GM10266 (cell line): ENCODE measurements around the gene ZDHHC11.
"Not testable (repeated sequence)": the region's sequence is repeated elsewhere in the genome, so short reads cannot be mapped to it uniquely, and the experiment has no call there.

Experiments used
- DNase-seq: peaks from one replicate; pipeline ENCODE4 v3.0.0; 2012; ENCODE audit errors: extremely low spot score
- TF ChIP-seq, protein P1 (sequence below): IDR thresholded peaks from 2 replicates; pipeline ENCODE4 v1.5.1; 2012; ENCODE audit warnings: mild to moderate bottlenecking, low read depth; ENCODE audit not compliant: control insufficient read depth, insufficient read depth; ENCODE audit errors: missing control alignments

Gene ZDHHC11

DNA sequence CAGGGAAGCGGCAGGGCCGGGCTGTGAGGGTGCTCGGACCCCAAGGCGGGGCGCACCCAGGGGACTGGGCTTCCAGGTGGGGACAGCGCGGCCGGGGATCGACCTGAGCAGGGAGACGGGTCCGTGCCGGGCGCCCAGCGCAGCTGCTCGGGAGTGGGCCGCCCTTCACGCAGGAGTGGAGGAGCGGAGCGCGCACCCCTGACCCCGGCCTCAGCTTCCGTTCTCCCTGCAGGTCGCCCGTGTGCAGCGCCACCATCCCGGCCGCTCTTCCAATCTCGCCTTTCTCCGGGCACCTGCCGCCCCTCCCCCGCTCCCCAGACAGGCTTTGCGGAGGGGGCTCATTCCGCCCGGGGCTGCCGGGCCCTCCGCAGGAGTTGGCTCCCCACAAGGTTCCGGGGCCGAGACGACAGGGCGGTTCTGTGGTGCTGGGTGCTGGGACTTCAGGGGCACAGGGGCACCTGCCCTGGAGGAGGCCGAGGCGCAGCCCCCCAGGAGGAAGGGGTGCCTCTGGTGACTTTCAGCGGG lies 65.5 kb downstream of the ZDHHC11 start:
- DNase-seq: peak; percentile 4

DNA sequence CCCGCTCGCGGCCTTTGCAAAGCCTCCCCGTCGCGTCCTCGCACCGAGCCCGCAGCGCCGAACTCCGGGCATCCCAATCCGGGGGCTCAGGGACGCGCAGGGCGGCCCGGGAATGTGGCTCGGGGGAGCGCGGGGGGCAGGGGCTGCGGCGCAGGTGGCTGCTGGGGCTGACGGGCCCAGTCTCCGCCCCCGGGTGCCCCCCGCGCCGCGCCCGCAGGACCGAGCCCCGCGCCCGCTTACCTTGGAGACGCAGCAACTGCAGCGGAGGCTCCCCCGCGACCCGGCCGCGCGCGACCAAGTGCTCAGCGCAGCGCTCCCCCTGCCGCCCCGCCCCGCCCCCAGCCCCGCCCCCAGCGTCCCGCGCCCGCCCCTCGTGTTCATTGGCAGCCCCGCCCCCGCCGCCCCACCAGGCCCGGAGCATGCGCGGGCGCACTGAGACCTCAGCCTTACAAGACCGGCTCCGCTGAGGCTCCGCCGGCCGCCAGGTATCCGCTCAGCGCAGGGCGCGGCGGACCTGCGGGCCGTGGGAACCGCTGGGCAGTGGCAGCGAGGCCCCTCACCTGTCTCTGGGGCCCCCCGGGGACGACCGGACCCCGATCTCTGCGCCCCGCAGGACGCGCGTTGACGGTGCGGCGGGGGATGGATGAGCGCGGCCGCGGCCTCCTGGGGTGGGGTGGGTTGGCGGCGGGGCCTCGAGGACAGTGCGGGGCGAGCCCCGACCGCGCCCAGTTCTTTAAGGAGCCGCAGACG lies 66.2 kb downstream of the ZDHHC11 start, which contains the start of gene ZDHHC11B:
Gene ZDHHC11B (minus strand): TSS at position 302 of the 750 bp plus-strand sequence. CDS start 17,810 bp downstream, outside the sequence.
- peak; percentile 96 for DNase-seq

DNA sequence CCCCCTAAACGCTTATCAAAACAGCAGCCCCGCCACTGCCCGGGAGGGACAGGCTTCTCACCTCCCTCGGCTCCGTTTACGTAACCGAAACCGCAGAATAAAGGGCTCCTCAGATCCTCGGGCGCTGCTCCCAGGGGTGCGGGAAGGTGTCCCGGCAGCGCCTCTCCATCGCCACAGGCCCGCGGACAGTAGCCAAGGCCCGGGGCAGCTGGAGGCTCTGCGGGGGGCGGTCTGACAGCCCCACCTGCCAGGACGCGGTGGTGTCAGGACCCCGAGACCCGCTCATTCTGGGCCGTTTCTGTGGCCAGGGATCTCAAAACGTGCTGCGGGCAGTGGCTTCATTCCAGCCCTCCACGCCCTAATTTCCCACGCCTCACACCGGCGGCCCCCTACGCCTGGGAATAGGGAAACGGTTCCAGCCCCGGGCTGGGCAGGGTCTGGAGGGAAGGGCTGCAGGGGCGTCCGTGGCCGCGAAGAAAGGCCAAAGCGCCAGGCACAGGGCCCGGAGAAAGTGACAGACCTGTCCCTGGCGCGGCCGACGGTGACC lies 66.8 kb downstream of the ZDHHC11 start:
- DNase-seq: peak; percentile 8

DNA sequence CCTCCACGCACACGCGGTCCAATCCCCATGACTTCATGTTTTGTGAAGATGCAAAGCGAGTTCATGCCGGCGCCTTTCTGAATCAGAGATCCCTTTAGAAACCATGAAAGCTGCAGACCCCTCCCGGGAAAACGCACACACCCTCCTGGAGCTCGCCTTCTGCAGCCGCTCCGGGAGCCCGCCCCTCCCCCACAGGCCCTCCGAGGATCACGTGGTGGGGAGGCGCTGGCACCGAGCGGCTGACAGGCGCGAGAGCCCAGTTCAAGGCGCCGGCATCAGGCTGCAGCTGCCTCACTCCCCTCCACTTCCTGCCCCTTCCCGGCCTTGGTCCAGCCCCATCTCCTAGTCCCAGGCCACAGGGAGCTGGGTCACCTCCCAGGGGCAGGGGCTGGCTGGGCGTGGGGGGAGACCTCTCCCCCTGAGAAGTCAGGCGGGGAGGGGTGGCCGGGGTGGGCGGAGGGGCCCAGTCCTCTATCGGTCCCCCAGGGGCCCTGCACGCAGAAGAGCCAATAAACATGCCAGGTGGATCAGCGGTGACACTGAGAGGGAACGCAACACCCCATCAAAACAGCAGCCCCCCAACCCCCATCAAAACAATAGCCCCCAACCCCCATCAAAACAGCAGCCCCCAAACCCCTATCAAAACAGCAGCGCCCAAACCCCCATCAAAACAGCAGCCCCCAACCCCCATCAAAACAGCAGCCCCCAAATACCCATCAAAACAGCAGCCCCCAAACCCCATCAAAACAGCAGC lies 67.6 kb downstream of the ZDHHC11 start:
- DNase-seq: not testable (repeated sequence)

DNA sequence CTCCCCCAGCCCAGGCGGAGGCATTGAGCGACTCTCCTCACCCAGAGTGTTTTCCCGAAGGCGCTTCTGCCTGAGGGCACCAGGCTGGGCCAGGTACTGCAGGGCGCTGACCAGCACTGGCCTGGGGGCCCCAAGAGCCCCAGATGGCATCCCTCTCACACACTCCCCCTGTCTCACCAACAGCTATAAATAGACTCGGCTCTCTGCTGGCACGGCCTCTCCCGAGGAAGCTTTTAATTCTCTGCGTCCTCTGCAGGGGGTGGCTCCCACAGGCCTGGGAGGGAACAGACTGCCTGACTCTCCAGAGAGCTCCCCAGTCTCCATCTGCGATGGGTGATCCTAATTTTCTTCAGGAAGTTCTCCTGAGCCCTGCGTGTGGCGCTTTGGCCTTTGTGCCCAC lies 68.4 kb downstream of the ZDHHC11 start:
- DNase-seq: not testable (repeated sequence)

DNA sequence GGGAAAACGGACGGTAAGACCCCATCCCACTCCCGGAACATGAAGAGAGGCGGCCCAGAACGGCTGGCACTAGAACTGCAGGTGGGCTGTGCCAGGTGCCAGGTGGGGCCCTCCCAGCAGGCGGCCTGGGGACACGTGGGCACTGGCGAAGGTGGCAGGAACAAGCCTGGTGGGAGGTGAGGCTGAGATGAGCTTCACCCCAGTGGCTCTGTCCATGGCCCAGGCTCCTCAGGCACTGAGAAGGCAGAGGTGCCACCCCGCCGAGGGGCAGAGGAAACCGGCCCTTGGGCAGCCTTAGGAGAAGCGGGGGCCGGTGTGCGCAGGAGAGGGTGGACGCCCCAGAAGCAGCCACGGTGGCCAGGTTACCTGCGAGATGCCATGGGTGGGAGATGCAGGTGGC lies 70.2 kb downstream of the ZDHHC11 start:
- DNase-seq: not testable (repeated sequence)

DNA sequence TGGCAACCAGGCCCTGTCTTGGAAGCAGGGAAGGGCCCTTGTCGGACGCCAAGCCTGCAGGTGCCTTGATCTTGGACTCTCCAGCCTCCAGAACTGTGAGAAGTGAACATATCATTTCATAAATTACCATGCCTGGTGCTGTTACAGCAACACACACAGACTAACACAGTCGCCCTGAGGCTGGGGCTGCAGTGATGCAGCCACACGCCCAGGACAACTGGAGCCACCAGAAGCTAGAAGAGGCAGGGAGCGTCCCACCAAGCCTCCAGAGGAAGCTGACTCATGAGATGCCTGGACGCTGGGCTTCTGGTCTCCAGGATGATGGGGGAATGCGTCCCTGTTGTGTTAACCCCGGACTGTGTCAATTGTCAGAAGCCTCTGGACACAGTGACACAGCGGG lies 71.8 kb downstream of the ZDHHC11 start:
- DNase-seq: not testable (repeated sequence)

DNA sequence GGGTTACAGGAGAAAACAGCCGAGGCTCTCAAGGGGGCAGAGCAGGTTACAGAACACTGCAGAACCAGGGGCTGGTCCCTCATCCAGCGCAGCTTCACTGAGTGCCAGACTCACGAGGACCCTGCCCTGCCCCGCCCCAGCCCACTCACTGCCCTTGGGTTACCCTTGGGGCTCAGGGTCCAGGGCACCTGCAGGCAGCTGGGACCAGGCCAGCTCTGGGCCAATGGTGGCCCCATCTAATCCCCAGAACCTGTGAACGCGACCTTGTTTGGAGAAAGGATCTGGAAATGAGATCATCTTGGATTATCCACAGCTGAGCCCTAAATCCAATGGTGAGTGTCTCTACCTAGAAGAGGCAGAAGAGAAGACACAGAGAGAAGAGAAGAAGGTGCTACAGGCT lies 72.4 kb downstream of the ZDHHC11 start:
- DNase-seq: not testable (repeated sequence)

DNA sequence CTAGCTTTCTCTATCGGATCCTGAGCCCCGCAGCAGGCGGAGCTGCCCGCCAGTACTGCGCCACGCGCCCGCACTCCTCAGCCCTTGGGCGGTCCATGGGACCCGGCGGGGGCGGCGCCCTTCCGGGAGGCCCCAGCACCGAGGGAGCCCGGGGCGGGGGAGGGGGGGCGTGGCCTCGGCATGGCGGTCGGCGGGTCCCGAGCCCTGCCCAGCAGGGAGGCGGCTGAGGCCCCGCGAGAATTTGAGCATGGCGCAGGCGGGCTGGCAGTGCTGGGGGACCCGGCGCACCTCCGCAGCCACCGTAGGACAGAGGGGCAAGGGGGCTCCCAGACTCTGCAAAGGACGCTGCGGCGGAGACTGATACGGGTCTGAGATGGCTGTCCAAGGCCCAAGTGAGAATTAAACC lies 73.0 kb downstream of the ZDHHC11 start:
- DNase-seq: no peak
- TF ChIP-seq, protein P1, sequence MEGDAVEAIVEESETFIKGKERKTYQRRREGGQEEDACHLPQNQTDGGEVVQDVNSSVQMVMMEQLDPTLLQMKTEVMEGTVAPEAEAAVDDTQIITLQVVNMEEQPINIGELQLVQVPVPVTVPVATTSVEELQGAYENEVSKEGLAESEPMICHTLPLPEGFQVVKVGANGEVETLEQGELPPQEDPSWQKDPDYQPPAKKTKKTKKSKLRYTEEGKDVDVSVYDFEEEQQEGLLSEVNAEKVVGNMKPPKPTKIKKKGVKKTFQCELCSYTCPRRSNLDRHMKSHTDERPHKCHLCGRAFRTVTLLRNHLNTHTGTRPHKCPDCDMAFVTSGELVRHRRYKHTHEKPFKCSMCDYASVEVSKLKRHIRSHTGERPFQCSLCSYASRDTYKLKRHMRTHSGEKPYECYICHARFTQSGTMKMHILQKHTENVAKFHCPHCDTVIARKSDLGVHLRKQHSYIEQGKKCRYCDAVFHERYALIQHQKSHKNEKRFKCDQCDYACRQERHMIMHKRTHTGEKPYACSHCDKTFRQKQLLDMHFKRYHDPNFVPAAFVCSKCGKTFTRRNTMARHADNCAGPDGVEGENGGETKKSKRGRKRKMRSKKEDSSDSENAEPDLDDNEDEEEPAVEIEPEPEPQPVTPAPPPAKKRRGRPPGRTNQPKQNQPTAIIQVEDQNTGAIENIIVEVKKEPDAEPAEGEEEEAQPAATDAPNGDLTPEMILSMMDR: no peak

DNA sequence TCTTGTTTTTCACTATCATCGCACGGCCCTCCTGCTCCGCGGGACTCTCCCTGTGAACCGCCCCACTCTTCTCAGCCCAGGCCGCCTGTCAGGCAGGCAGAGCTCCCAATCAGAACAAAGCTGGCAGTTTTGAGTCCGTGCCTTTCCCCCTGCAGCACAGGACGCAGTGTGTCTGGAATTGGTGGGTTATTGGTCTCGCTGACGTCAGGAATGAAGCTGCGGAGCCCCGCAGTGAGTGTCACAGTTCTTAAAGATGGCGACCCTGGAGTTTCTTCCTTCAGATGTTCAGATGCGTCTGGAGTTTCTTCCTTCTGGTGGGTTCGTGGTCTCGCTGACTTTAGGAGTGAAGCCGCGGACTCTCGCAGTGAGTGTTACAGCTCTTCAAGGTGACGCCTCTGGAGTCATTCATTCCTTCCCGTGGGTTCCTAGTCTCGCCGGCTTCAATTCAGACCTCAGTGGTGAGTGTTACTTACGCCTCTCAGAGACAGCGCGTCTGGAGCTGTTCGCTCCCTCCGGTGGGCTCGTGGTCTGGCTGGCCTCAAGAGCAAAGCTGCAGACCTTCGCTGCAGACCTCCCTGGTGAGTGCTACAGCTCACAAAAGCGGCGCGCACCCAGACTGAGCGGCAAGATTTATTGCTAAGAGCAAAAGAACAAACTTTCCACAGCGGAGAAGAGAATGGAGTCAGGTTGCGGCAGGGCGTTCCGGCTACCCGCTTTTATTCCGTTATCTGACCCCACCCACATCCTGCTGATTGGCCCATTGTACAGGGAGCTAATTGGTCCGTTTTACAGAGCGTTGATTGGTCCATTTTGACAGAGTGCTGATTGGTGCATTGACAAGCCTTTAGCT lies 73.7 kb downstream of the ZDHHC11 start:
- DNase-seq: peak; percentile 6
- TF ChIP-seq, protein P1: no peak

DNA sequence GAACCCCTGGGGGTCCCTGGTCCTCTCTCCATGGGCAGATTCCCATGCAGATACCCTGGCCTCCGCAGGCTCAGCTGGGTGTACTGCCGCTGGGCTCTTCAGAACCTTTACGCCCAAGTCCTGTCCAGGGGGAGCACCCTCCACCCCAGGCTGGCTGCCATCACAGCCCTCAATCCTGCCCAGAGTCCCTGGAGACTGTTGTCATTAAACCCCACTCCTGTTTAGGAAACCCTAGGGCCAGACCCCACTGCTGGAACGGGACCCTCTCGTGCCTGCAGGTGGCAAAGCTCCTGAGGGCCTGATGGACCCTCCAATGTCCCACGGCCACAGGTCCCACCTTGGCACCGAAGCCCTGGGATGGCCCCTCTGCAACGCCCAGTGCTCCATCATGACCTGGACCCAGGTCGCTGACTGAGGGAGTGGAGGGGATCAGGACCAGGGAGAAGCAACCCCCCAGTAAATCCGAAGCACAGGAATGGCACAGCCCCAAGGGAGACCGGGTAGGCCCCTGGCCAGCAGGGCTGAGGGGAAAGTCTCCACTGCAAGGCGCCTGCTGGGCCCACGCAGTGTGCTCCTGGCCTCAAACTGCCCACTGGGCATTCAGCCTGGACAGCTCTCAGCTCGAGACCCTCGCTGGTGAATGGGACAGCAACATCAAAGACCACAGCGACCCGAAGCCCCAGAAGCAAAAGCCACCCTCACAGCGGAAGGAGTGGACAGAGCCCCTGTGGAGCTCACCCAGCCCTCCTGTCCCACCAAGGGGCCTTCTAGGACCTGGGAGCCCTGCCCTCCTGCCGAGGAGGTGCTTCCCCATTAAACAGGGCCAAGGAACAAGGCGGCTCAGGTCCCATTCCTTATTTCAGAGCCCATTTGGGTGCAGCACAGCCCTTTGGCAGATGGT lies 74.6 kb downstream of the ZDHHC11 start:
- peak; percentile 22 for DNase-seq
- TF ChIP-seq, protein P1: no peak

DNA sequence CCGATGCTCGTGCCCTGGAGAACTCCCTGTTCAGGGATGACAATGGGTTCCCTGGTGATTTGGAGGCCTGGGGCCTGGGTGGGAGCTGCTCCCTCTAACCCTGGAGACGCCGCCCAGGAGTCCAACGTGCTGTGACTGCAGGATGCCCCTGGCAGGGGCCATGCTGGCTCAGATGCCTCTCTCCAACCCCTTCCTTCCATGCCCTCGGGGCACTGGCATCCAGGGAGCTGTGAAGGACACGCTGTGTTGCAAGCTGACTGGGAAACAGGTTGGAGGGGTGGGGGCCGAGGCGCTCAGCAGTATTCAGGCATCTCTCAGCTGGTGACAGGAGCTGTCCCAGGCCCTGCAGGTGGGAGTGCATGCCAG lies 75.2 kb downstream of the ZDHHC11 start:
- DNase-seq: not testable (repeated sequence)

DNA sequence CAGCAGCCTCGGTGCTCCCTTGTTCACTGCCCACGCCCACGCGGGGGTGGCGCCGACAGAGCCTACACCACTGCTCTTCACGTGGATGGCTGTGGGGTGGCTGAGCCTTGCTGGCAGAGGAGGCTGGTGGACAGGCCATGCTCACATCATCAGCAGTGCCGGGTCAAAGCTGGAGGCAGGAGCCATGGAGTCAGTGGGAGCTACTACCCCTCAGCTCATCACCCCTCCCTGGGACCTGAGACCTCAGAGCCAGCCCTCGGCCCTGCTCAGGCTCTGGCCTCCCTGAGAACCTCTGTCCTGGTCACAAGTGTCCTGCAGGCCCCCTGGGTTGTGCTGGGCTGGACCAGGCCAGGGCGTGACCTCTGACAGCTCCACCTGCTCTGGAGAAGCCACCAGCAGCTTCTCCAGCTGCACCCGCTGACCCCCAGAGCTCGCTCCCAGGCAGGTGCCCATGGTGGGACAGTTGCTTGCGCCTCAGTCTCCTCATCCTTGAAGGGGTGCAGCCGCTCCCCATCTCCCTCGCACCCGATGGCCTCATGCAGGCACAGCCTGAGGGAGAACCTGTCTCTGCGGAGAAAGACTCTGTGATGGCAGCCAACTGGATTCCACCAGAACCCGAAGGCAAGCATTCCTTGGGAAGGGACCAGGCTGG lies 75.8 kb downstream of the ZDHHC11 start:
- peak; percentile 15 for DNase-seq

DNA sequence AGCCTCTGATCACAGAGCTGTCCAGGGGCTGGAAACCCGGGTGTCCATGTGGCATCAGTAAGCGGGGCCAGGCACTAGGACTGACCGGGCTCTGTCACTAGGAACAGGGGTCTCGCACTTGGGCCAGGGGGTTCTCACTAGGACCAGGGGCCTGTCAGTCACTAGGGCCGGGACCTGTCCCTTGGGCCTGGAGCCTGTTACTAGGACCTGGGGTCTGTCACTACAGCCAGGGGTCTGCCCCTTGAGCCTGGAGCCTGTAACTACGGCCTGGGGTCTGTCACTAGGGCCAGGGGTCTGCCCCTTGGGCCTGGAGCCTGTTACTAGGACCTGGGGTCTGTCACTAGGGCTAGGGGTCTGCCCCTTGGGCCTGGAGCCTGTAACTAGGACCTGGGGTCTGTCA lies 76.5 kb downstream of the ZDHHC11 start:
- DNase-seq: peak; percentile 5
